SIG-M5 treated with dmso at 0.1 percent for 504 hours (cell line): Measurements from ENCODE around the gene IGF2R.
"Not testable (repeated sequence)": the region's sequence is repeated elsewhere in the genome, so short reads cannot be mapped to it uniquely, and the experiment has no call there.

Experiments
- DNase-seq: peaks from one replicate; lab custom pipeline; 2025; ENCODE audit not compliant: unreplicated experiment; lab: John Stamatoyannopoulos, UW

The IGF2R gene

GRCh38 chr6:160117137-160117536 lies 148.3 kb downstream of the IGF2R start:
- DNase-seq: no peak

GRCh38 chr6:160118620-160119229 lies 149.8 kb downstream of the IGF2R start:
- DNase-seq: no peak

GRCh38 chr6:160120087-160120486 lies 151.2 kb downstream of the IGF2R start:
- no peak for DNase-seq

GRCh38 chr6:160121558-160121957 lies 152.7 kb downstream of the IGF2R start, which contains the start of gene SLC22A1:
Gene SLC22A1 (plus strand): TSS chr6:160121815. CDS start chr6:160121936, 121 bp downstream.
- DNase-seq: no peak

GRCh38 chr6:160121981-160122380 lies 153.1 kb downstream of the IGF2R start:
- no peak for DNase-seq

GRCh38 chr6:160122744-160123143 lies 153.9 kb downstream of the IGF2R start:
- DNase-seq: no peak

- no peak for DNase-seq
Observed at GRCh38 chr6:160124007-160124406, 155.1 kb downstream of the IGF2R start.

- DNase-seq: no peak
Observed at GRCh38 chr6:160124605-160125004, 155.7 kb downstream of the IGF2R start.

GRCh38 chr6:160125105-160125504 lies 156.2 kb downstream of the IGF2R start:
- DNase-seq: not testable (repeated sequence)

- no peak for DNase-seq
Observed at GRCh38 chr6:160127270-160128124, 158.6 kb downstream of the IGF2R start.

GRCh38 chr6:160128125-160128683 lies 159.3 kb downstream of the IGF2R start:
- no peak for DNase-seq

GRCh38 chr6:160128879-160129516 lies 160.1 kb downstream of the IGF2R start:
- DNase-seq: no peak

- no peak for DNase-seq
Observed at GRCh38 chr6:160129881-160130615, 161.2 kb downstream of the IGF2R start.

- DNase-seq: no peak
Observed at GRCh38 chr6:160130729-160131484, 162.0 kb downstream of the IGF2R start.

GRCh38 chr6:160131636-160132296 lies 162.9 kb downstream of the IGF2R start:
- no peak for DNase-seq

GRCh38 chr6:160132297-160132637 lies 163.4 kb downstream of the IGF2R start:
- no peak for DNase-seq

- no peak for DNase-seq
Observed at GRCh38 chr6:160132776-160133338, 164.0 kb downstream of the IGF2R start.

GRCh38 chr6:160133441-160134336 lies 164.8 kb downstream of the IGF2R start:
- DNase-seq: no peak
